Coronary artery (tissue), 2 donors: Measurements from ENCODE around the gene PHOX2B.

Experiments
- DNase-seq: peaks from one replicate; pipeline ENCODE4 v3.0.0-alpha.2; 2017; ENCODE audit warnings: low spot score
- H3K27ac ChIP-seq, 2 donors: fragments of 200-600 bp; sonication (generic); one replicate each; pipeline ENCODE4 v1.5.1; 2016 to 2019
- H3K4me3 ChIP-seq: fragments of 200-600 bp; sonication (generic); 2 replicates; pipeline ENCODE4 v1.5.1; 2016; ENCODE audit warnings: mild to moderate bottlenecking, moderate library complexity
- CTCF ChIP-seq: fragments of 200-600 bp; sonication (generic); IDR thresholded peaks from one replicate; pipeline ENCODE4 v1.5.1; 2019; ENCODE audit warnings: antibody characterized with exemption

PHOX2B gene

GRCh38 chr4:41787931-41788330 is 39.4 kb upstream of the PHOX2B start:
- DNase-seq, result no peak
- TF ChIP-seq CTCF, result no peak
- H3K27ac ChIP-seq, result no peak overlapping the region

GRCh38 chr4:41785665-41786064 is 37.1 kb upstream of the PHOX2B start:
- Histone ChIP-seq H3K27ac (no peak overlapping the region), H3K4me3 (no peak overlapping the region)
- TF ChIP-seq CTCF, result no peak
- DNase-seq, result no peak

More at GRCh38 chr4:41787931-41788330, 39.4 kb upstream of the PHOX2B start:
- no peak overlapping the region for H3K4me3 ChIP-seq

DNA sequence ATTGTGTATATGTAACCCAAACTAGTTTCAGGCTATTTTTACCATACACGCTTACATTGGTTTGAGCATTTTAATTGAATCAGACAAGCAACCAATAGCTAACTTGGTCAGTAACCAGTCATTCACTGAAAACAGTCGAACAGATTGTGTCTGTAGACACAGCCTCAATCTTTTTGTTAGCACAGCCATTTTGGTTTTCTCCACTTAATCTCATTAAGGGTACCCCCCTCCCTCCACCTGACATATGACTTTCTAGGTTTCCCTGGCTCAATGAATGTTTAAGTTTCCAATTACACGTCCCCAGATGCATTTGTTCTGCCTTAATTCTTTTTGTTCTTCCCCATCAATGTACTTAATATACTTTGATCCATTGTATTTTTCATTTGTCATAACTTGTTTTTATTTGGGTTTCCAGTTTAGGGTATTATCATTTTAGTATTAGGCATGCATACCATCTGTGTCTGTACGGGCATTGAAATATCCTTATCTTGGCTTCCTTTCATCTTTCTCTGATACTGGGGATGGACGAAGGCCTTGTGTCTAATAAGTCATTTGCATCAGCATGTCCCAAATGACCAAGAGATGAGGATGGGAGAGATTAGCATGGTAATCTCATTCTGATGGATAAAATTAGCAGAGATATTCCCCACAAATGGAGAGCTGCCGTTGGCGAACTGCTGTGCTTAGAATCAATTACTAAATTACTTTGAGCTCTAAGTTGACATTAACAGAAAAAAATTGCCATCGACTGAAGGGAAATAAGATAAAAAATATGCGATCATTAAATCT is 35.9 kb upstream of the PHOX2B start:
- H3K4me3 ChIP-seq, result no peak overlapping the region
- no peak for TF ChIP-seq CTCF

GRCh38 chr4:41776466-41776865 is 27.9 kb upstream of the PHOX2B start:
- H3K27ac ChIP-seq, result no peak overlapping the region
- TF ChIP-seq CTCF, result no peak
- DNase-seq, result no peak
- H3K4me3 ChIP-seq, result no peak overlapping the region

More for the DNA sequence above, 35.9 kb upstream of the PHOX2B start:
- H3K27ac ChIP-seq, result no peak overlapping the region
- no peak for DNase-seq

GRCh38 chr4:41763729-41764128 is 15.2 kb upstream of the PHOX2B start:
- no peak for TF ChIP-seq CTCF
- Histone ChIP-seq H3K27ac (no peak overlapping the region), H3K4me3 (no peak overlapping the region)
- no peak for DNase-seq

GRCh38 chr4:41758884-41759283 is 10.4 kb upstream of the PHOX2B start:
- DNase-seq, result no peak
- Histone ChIP-seq H3K27ac (no peak overlapping the region), H3K4me3 (no peak overlapping the region)
- no peak for TF ChIP-seq CTCF

GRCh38 chr4:41757521-41758156 is 9.1 kb upstream of the PHOX2B start:
- DNase-seq, result no peak
- H3K27ac ChIP-seq, result no peak overlapping the region
- H3K4me3 ChIP-seq, result no peak overlapping the region
- TF ChIP-seq CTCF, result no peak
